Kidney (tissue), 14 donors: ENCODE data around the gene TCEAL4. TPM values are rescaled to one million over a fixed set of nuclear protein-coding genes. Genes with fewer than 3 reads are reported as not detected.

Experiments
- DNase-seq, 5 donors: peaks; one replicate each; pipeline ENCODE4 v3.0.0-alpha.2; 2013 to 2020
- FAIRE-seq: peaks from 2 replicates; lab custom pipeline; 2012; peaks lifted over from hg19 to GRCh38; lab: Jason Lieb, UNC
- H3K27ac ChIP-seq, 2 donors: one replicate each; pipeline ENCODE4 v1.7.0; 2013; ENCODE audit warnings: low read depth in 2 of 2, low read length in 2 of 2, inconsistent platforms in 1 of 2
- H3K27me3 ChIP-seq: one replicate; pipeline ENCODE4 v1.7.1; 2013; ENCODE audit warnings: low read length, inconsistent platforms; ENCODE audit not compliant: control insufficient read depth, insufficient read depth
- H3K36me3 ChIP-seq, 3 donors: one replicate each; pipeline versions ENCODE4 v1.7.0 to v1.7.1; 2013; ENCODE audit warnings: low read length in 3 of 3, control low read depth in 1 of 3, inconsistent platforms in 1 of 3; ENCODE audit not compliant: insufficient read depth in 3 of 3, control insufficient read depth in 2 of 3
- H3K4me1 ChIP-seq, 3 donors: one replicate each; pipeline versions ENCODE4 v1.7.0 to v1.7.1; 2013; ENCODE audit warnings: low read length in 3 of 3, inconsistent platforms in 1 of 3, low read depth in 1 of 3; ENCODE audit not compliant: control insufficient read depth in 2 of 3, insufficient read depth in 2 of 3
- H3K4me3 ChIP-seq, 3 donors: one replicate each; pipeline versions ENCODE4 v1.7.0 to v1.8.1; 2013; ENCODE audit warnings: low read length in 3 of 3, control low read depth in 1 of 3, inconsistent platforms in 1 of 3
- H3K9ac ChIP-seq, 3 donors: one replicate each; pipeline versions ENCODE4 v1.7.0 to v1.7.1; 2013; ENCODE audit warnings: low read length in 3 of 3, control low read depth in 1 of 3, inconsistent platforms in 1 of 3
- H3K9me3 ChIP-seq, 3 donors: one replicate each; pipeline versions ENCODE4 v1.7.0 to v1.7.1; 2013; ENCODE audit warnings: low read length in 3 of 3, control low read depth in 1 of 3, inconsistent platforms in 1 of 3; ENCODE audit not compliant: control insufficient read depth in 2 of 3, insufficient read depth in 1 of 3
- intact Hi-C: fragments of 100-400 bp; cut with DNase I; formaldehyde crosslinking; loops from one replicate; pipeline ENCODE4 v1.11.1; 2022
- polyA plus RNA-seq: library from polyadenylated mRNA; stranded (reverse); fragments of 350-450 nt; fragmentation: Illumina TruSeq; extraction: RNeasy Lipid Tissue Mini Kit (QIAGEN cat#74804); gene quantifications from one replicate; pipeline ENCODE4 v1.2.3, GENCODE V29; 2014; ENCODE audit warnings: low read depth, low replicate concordance; ENCODE audit not compliant: insufficient read depth
- total RNA-seq: library from RNA; stranded (reverse); fragmentation: NEBNext Ultra II Directional; extraction: Animal tissue kit (Norgen Biotek cat#: 25700); gene quantifications from one replicate; pipeline ENCODE4 v1.2.1, GENCODE V29; 2021
- TF ChIP-seq, protein P1 (sequence below): IDR thresholded peaks from 3 replicates; pipeline ENCODE4 v1.5.1; 2012; ENCODE audit warnings: mild to moderate bottlenecking, moderate library complexity, borderline replicate concordance; ENCODE audit not compliant: insufficient read depth; ENCODE audit errors: extremely low read depth
- donor health status: control.
- donor health status: control.
- donor health status: control.
- donor health status: control.
- donor health status: control.
- donor health status: DM: yes; HTN: yes; CAD: no.
- donor health status: Normal renal cell carcinoma (clear cell type).

Gene TCEAL4
- total and polyA plus RNA-seq, 2 donors from 2014 or later, result 96.8 to 193 TPM

DNA sequence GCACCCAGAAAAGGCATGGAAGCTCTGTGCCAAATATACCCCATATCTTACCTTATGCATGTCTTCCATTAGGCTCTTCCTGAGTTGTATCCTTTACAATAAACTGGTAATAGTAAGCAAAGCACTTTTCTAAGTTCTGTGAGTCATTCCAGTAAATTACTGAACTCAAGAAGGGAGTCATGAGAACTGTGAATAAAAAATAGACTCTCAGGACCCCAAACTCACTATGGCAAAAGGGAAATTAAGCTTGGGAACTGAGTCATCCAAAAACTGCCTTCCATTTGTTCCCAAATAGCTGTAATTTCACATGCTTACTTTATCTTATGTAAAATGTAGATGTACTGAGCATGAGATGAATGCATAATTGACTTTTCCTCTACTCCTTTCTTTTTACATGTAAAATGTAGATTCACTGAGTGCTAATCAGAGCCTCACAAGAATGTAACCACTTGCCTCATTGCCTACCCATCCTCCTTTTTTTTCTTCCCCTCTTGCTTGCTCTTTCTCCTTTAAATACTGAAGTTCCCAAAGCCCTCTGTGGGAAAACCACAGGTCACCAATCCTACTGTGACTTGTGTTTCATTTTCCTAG, 30.6 kb downstream of the TCEAL4 start:
- intact Hi-C loops, result no loop called here
- TF ChIP-seq, protein P1, sequence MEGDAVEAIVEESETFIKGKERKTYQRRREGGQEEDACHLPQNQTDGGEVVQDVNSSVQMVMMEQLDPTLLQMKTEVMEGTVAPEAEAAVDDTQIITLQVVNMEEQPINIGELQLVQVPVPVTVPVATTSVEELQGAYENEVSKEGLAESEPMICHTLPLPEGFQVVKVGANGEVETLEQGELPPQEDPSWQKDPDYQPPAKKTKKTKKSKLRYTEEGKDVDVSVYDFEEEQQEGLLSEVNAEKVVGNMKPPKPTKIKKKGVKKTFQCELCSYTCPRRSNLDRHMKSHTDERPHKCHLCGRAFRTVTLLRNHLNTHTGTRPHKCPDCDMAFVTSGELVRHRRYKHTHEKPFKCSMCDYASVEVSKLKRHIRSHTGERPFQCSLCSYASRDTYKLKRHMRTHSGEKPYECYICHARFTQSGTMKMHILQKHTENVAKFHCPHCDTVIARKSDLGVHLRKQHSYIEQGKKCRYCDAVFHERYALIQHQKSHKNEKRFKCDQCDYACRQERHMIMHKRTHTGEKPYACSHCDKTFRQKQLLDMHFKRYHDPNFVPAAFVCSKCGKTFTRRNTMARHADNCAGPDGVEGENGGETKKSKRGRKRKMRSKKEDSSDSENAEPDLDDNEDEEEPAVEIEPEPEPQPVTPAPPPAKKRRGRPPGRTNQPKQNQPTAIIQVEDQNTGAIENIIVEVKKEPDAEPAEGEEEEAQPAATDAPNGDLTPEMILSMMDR, result no peak
- H3K36me3 ChIP-seq, result peaks cover 0 to 4% (median 0%) of the 10 kb centered on the region in 3 donors
- no peaks in the 10 kb centered on the region for H3K27me3 ChIP-seq
- no peaks in the 10 kb centered on the region for H3K9me3 ChIP-seq
- no peak for FAIRE-seq
- H3K27ac ChIP-seq, result no peak overlapping the region
- DNase-seq, result no peak
- no peak overlapping the region for H3K9ac ChIP-seq
- H3K4me1 ChIP-seq, result no peaks in the 10 kb centered on the region
- no peak overlapping the region for H3K4me3 ChIP-seq

DNA sequence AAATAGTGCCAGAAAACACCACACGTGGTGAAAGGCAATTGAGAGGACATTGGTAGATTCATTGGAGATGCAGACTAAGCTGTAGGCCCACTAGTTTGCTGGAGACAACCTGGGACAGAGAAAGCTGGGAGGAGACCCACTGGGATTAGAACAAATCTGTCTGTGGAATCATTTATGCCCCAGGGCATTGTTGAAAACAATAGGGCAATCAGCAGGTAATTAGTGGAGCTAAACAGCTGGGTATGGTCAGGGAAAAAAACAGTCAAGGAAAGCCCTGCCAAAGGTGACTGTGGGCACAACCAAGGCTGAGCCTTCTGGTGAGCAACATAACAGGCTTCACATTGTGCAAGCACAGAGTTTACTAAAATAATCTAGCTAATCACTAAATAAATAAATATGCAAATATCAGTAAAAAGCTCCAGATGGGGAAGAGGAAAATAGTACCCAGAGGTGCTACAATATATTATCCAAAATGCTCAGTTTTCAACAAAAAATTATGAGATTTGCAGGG, 31.4 kb downstream of the TCEAL4 start:
- intact Hi-C loops, result no loop called here
- Histone ChIP-seq H3K9me3 (no peaks in the 10 kb centered on the region), H3K27ac (no peak overlapping the region), H3K27me3 (no peaks in the 10 kb centered on the region), H3K36me3 (peaks cover 0 to 4% (median 0%) of the 10 kb centered on the region in 3 donors), H3K4me3 (no peak overlapping the region), H3K9ac (no peak overlapping the region), H3K4me1 (no peaks in the 10 kb centered on the region)
- TF ChIP-seq, protein P1, result no peak
- DNase-seq (no peak), FAIRE-seq (no peak)

DNA sequence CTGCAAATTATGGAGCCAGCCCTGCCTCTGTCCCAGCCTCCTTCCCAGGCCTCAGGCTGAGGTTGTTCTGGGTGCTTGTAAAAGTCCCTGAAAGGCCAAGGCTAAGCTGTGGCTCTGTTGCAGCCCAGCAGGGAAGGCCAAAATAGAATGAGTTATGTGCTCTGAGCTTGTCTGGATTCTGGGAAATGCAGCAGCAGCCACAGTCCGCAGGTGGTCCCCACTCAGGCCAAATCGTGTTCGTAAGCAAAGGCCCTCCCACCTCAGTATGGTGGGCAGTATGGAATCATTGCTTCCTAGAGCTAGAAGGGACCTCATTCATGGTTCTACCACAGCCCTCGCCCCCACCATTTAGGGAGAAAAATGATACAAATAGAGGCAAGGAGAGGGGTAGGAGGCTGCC, 38.8 kb downstream of the TCEAL4 start:
- H3K27ac ChIP-seq, result peak overlapping the region in 1 of 2 donors; percentile 32
- no peak overlapping the region for H3K9ac ChIP-seq
- no peaks in the 10 kb centered on the region for H3K27me3 ChIP-seq
- TF ChIP-seq, protein P1, result no peak
- H3K9me3 ChIP-seq, result no peaks in the 10 kb centered on the region
- H3K4me1 ChIP-seq, result peaks cover 0 to 4% (median 0%) of the 10 kb centered on the region in 3 donors
- H3K4me3 ChIP-seq, result no peak overlapping the region
- no peak for FAIRE-seq
- peaks cover 0 to 4% (median 0%) of the 10 kb centered on the region in 3 donors for H3K36me3 ChIP-seq
- intact Hi-C loops, result no loop called here
- peak in 1 of 5 donors; percentile 2 for DNase-seq
